OCI-M2 (cell line): Measurements from ENCODE around the gene MAP3K4.
"Not testable (repeated sequence)": the region's sequence is repeated elsewhere in the genome, so short reads cannot be mapped to it uniquely, and the experiment has no call there.

Source experiments
- DNase-seq: peaks from one replicate; lab custom pipeline; 2025; ENCODE audit not compliant: unreplicated experiment; lab: John Stamatoyannopoulos, UW

The MAP3K4 gene

GRCh38 chr6:160967351-160967750 is 24.2 kb upstream of the MAP3K4 start:
- no peak for DNase-seq

- no peak for DNase-seq
Measured at GRCh38 chr6:160967833-160968232, 23.7 kb upstream of the MAP3K4 start.

GRCh38 chr6:160971171-160971570 is 20.4 kb upstream of the MAP3K4 start:
- DNase-seq = no peak

- DNase-seq = no peak
Measured at GRCh38 chr6:160972111-160972510, 19.5 kb upstream of the MAP3K4 start.

- DNase-seq = not testable (repeated sequence)
Measured at GRCh38 chr6:160972594-160972993, 19.0 kb upstream of the MAP3K4 start.

- no peak for DNase-seq
Measured at GRCh38 chr6:160973311-160974250, 18.0 kb upstream of the MAP3K4 start.

- no peak for DNase-seq
Measured at GRCh38 chr6:160974304-160974771, 17.2 kb upstream of the MAP3K4 start.

- DNase-seq = no peak
Measured at GRCh38 chr6:160975162-160975561, 16.4 kb upstream of the MAP3K4 start.

- not testable (repeated sequence) for DNase-seq
Measured at GRCh38 chr6:160975961-160976360, 15.6 kb upstream of the MAP3K4 start.

- DNase-seq = no peak
Measured at GRCh38 chr6:160978141-160978901, 13.2 kb upstream of the MAP3K4 start.

- DNase-seq = no peak
Measured at GRCh38 chr6:160979061-160979708, 12.4 kb upstream of the MAP3K4 start.

- not testable (repeated sequence) for DNase-seq
Measured at GRCh38 chr6:160983377-160983948, 8.1 kb upstream of the MAP3K4 start.

GRCh38 chr6:160986851-160987250 is 4.7 kb upstream of the MAP3K4 start:
- DNase-seq = no peak

- no peak for DNase-seq
Measured at GRCh38 chr6:160987265-160987664, 4.3 kb upstream of the MAP3K4 start.

GRCh38 chr6:160990847-160991405 is 643 bp upstream of the MAP3K4 start:
- DNase-seq = no peak

- DNase-seq = no peak
Measured at GRCh38 chr6:160992061-160992979, 751 bp downstream of the MAP3K4 start.

GRCh38 chr6:160992980-160993314 is 1.4 kb downstream of the MAP3K4 start:
- no peak for DNase-seq

GRCh38 chr6:160995271-160995670 is 3.7 kb downstream of the MAP3K4 start:
- DNase-seq = no peak

- DNase-seq = no peak
Measured at GRCh38 chr6:160996131-160996601, 4.6 kb downstream of the MAP3K4 start.

- no peak for DNase-seq
Measured at GRCh38 chr6:160998217-160998616, 6.6 kb downstream of the MAP3K4 start.
